Endothelial cell of umbilical vein (primary cell): ENCODE data around the gene UBE2E2. TPM values are rescaled to one million over a fixed set of nuclear protein-coding genes. Genes with fewer than 3 reads are reported as not detected.

Experiments used
- BruUV-seq: library from RNA; stranded (reverse); fragments of 400-500 nt; replicated peaks from 2 replicates; lab custom pipeline; 2021; lab: Mats Ljungman, UMichigan
- CTCF ChIA-PET: fragments of 300-600, 350-600 bp; sonication (Branson Sonifier 250); formaldehyde crosslinking; loops from one replicate; lab custom pipeline; 2021; ENCODE audit warnings: antibody characterized with exemption, inconsistent platforms; lab: Charles Lee
- POLR2A ChIA-PET: fragments of 300-600, 350-600 bp; sonication (Branson Sonifier 250); formaldehyde crosslinking; loops from one replicate; lab custom pipeline; 2021; ENCODE audit warnings: antibody characterized with exemption, inconsistent platforms; lab: Charles Lee
- DNase-seq: peaks from one replicate; pipeline ENCODE4 v3.0.0-alpha.2; 2011; ENCODE audit warnings: low read depth, low spot score
- FAIRE-seq: peaks from 2 replicates; lab custom pipeline; 2011; peaks lifted over from hg19 to GRCh38; lab: Jason Lieb, UNC
- H2AFZ ChIP-seq: 2 replicates; pipeline ENCODE4 v1.6.0; 2012; ENCODE audit warnings: low read depth, low read length, control low read depth, inconsistent platforms
- H3K27ac ChIP-seq: 2 replicates; pipeline ENCODE4 v1.5.1; 2011; ENCODE audit warnings: low read depth, mild to moderate bottlenecking, control low read depth, low read length, moderate library complexity; ENCODE audit not compliant: insufficient read depth
- H3K27me3 ChIP-seq, 2 experiments: 2 replicates each; pipeline versions ENCODE4 v1.6.0 to v1.6.1; 2011; ENCODE audit warnings: low read length in 2 of 2, mixed read lengths in 1 of 2; ENCODE audit not compliant: control insufficient read depth in 2 of 2, insufficient read depth in 2 of 2
- H3K36me3 ChIP-seq, 2 experiments: 2 replicates in 1 of 2; 3 replicates in 1 of 2; pipeline ENCODE4 v1.5.1; 2011; ENCODE audit warnings: low read length in 2 of 2, mild to moderate bottlenecking in 1 of 2, moderate library complexity in 1 of 2; ENCODE audit not compliant: control insufficient read depth in 2 of 2, insufficient read depth in 2 of 2; ENCODE audit errors: extremely low read depth in 1 of 2
- H3K4me1 ChIP-seq: 3 replicates; pipeline ENCODE4 v1.5.1; 2011; ENCODE audit warnings: mild to moderate bottlenecking, low read length; ENCODE audit not compliant: control insufficient read depth, insufficient read depth; ENCODE audit errors: extremely low read depth
- H3K4me2 ChIP-seq: 2 replicates; pipeline ENCODE4 v1.6.1; 2011; ENCODE audit warnings: low read length, control low read depth, mixed read lengths; ENCODE audit not compliant: insufficient read depth
- H3K4me3 ChIP-seq, 3 experiments: fragments of 200-600 bp in 1 of 3; sonication (generic), shearing (Covaris generic) in 1 of 3; replicated peaks in 1 of 3; 2 replicates each; pipeline ENCODE4 v1.5.1; 2011 to 2016; ENCODE audit warnings: control low read depth in 3 of 3, low read length in 3 of 3, mild to moderate bottlenecking in 2 of 3, inconsistent platforms in 1 of 3, low read depth in 1 of 3, moderate library complexity in 1 of 3; ENCODE audit not compliant: insufficient read depth in 1 of 3
- H3K79me2 ChIP-seq: 2 replicates; pipeline ENCODE4 v1.6.0; 2012; ENCODE audit warnings: low read length, inconsistent platforms; ENCODE audit not compliant: control insufficient read depth, insufficient read depth
- H3K9ac ChIP-seq: replicated peaks from 2 replicates; pipeline ENCODE3; 2011; ENCODE audit warnings: low read length, control low read depth; ENCODE audit not compliant: insufficient read depth; ENCODE audit errors: extremely low read depth
- H3K9me1 ChIP-seq: replicated peaks from 3 replicates; pipeline ENCODE4 v1.6.0; 2011; ENCODE audit warnings: mild to moderate bottlenecking, low read length; ENCODE audit not compliant: control insufficient read depth, insufficient read depth; ENCODE audit errors: extremely low read depth
- H3K9me3 ChIP-seq: replicated peaks from 2 replicates; pipeline ENCODE4 v1.5.1; 2012; ENCODE audit warnings: low read length, inconsistent platforms; ENCODE audit not compliant: control insufficient read depth, insufficient read depth
- H4K20me1 ChIP-seq: replicated peaks from 2 replicates; pipeline ENCODE3; 2011; ENCODE audit warnings: mild to moderate bottlenecking, low read length; ENCODE audit not compliant: control insufficient read depth, insufficient read depth; ENCODE audit errors: extremely low read depth
- CTCF ChIP-seq, 2 donors: IDR thresholded peaks; 1 replicate in 1 of 2; 2 replicates in 1 of 2; pipeline ENCODE4 v1.5.1; 2011; ENCODE audit warnings: low read length in 2 of 2, mild to moderate bottlenecking in 2 of 2, moderate library complexity in 2 of 2, control low read depth in 1 of 2, inconsistent platforms in 1 of 2, low read depth in 1 of 2; ENCODE audit not compliant: insufficient read depth in 1 of 2; ENCODE audit errors: extremely low read depth in 1 of 2
- EZH2 ChIP-seq: IDR thresholded peaks from 2 replicates; pipeline ENCODE4 v1.6.1; 2012; ENCODE audit warnings: borderline replicate concordance, low read depth, mild to moderate bottlenecking, moderate library complexity, low read length, inconsistent platforms; ENCODE audit not compliant: severe bottlenecking
- FOS ChIP-seq: IDR thresholded peaks from 2 replicates; pipeline ENCODE4 v1.6.1; 2011; ENCODE audit warnings: mild to moderate bottlenecking, low read length, moderate library complexity, borderline replicate concordance; ENCODE audit not compliant: insufficient read depth
- GATA2 ChIP-seq: IDR thresholded peaks from 2 replicates; pipeline ENCODE4 v1.7.0; 2011; ENCODE audit warnings: low read depth, mild to moderate bottlenecking, moderate library complexity, mixed read lengths, low read length; ENCODE audit not compliant: insufficient read length, insufficient read depth
- JUN ChIP-seq: IDR thresholded peaks from 2 replicates; pipeline ENCODE4 v1.6.1; 2011; ENCODE audit warnings: borderline replicate concordance, low read depth; ENCODE audit not compliant: insufficient read length, insufficient read depth
- MAX ChIP-seq: IDR thresholded peaks from 2 replicates; pipeline ENCODE4 v1.6.1; 2011; ENCODE audit not compliant: insufficient read depth, insufficient read length
- MYC ChIP-seq: IDR thresholded peaks from one replicate; pipeline ENCODE4 v1.6.1; 2011; ENCODE audit warnings: mild to moderate bottlenecking, low read depth, low read length
- POLR2A ChIP-seq: IDR thresholded peaks from 2 replicates; pipeline ENCODE4 v1.6.1; 2012; ENCODE audit warnings: low read depth, mild to moderate bottlenecking, control low read depth, low read length
- POLR2AphosphoS5 ChIP-seq: IDR thresholded peaks from 2 replicates; pipeline ENCODE4 v1.6.1; 2012; ENCODE audit warnings: low read depth, mild to moderate bottlenecking, control low read depth, low read length, moderate library complexity; ENCODE audit not compliant: insufficient read depth
- dilution Hi-C: fragments of 300-500 bp; cut with MboI; formaldehyde crosslinking; loops from one replicate; pipeline ENCODE4 v1.15.0; 2019; ENCODE audit warnings: low sequenced_read_pairs; ENCODE audit not compliant: extremely low pct_ligation_motif_present
- intact Hi-C: fragments of 100-400 bp; cut with micrococcal nuclease; formaldehyde crosslinking; loops from one replicate; pipeline ENCODE4 v1.10.0; 2022
- polyA plus RNA-seq, 4 experiments: library from polyadenylated mRNA; depleted of rRNA in 3 of 4; stranded (reverse) in 3 of 4; unstranded in 1 of 4; fragments of >200 nt; gene quantifications; 2 replicates each; pipeline versions ENCODE4 v1.2.1 to v1.2.3, GENCODE V29; 2011 to 2012; ENCODE audit warnings: missing spikeins in 1 of 4
- total RNA-seq: library from RNA; stranded (reverse); gene quantifications from 2 replicates; pipeline ENCODE4 v1.2.3, GENCODE V29; 2021

The UBE2E2 gene
- total and polyA plus RNA-seq, 2 donors (not counting 3 experiments of a cell fraction or from before 2014, with no cell fraction given): 37.0 to 45.4 TPM

GRCh38 chr3:23270423-23270822 lies 67.3 kb downstream of the UBE2E2 start:
- H2AFZ ChIP-seq: no peak overlapping the region
- no TSS peak for BruUV-seq
- peaks cover 4% of the 10 kb centered on the region for H3K4me1 ChIP-seq
- H3K4me3 ChIP-seq: no peak overlapping the region
- no peak overlapping the region for H3K27ac ChIP-seq
- no peak overlapping the region for H3K4me2 ChIP-seq
- TF ChIP-seq MAX (no peak), EZH2 (no peak), CTCF (IDR thresholded peaks at IDR 0.05; ENCODE audit: extremely low read depth in 1 of 2, insufficient read depth in 1 of 2, low read depth in 1 of 2, low read length in 2 of 2) (no peak), JUN (no peak), MYC (no peak), GATA2 (no peak), FOS (no peak), POLR2AphosphoS5 (no peak), POLR2A (no peak)
- FAIRE-seq (no peak), DNase-seq (no peak)
- no peaks in the 10 kb centered on the region for H3K9me1 ChIP-seq
- no peak overlapping the region for H3K9ac ChIP-seq
- H3K79me2 ChIP-seq: no peaks in the 10 kb centered on the region
- CTCF ChIA-PET: interaction anchor here (1.2 kb wide), 2 partner anchors 14 to 19 kb away, joined by 3 to 5 read pairs; no protein-coding TSS in a partner anchor
- intact Hi-C loops (no loop called here), dilution Hi-C loops (no loop called here)
- H4K20me1 ChIP-seq: no peaks in the 10 kb centered on the region
- no peaks in the 10 kb centered on the region for H3K27me3 ChIP-seq
- POLR2A ChIA-PET: no interaction called here
- H3K9me3 ChIP-seq: no peaks in the 10 kb centered on the region
- H3K36me3 ChIP-seq: no peaks in the 10 kb centered on the region
